H7 (cell line): ENCODE results near the gene FNDC3B. TPM values are rescaled to one million over a fixed set of nuclear protein-coding genes. Genes with fewer than 3 reads are reported as not detected.
"Not testable (repeated sequence)": the region's sequence is repeated elsewhere in the genome, so short reads cannot be mapped to it uniquely, and the experiment has no call there.

Experiments
- DNase-seq: peaks from one replicate; pipeline ENCODE4 v3.0.0; 2012
- H3K27me3 ChIP-seq: 2 replicates; pipeline ENCODE4 v1.6.0; 2011; ENCODE audit warnings: mild to moderate bottlenecking, low read length; ENCODE audit not compliant: control insufficient read depth, insufficient read depth
- H3K36me3 ChIP-seq: replicated peaks from 2 replicates; pipeline ENCODE4 v1.5.1; 2011; ENCODE audit warnings: low read length; ENCODE audit not compliant: control insufficient read depth, insufficient read depth
- H3K4me3 ChIP-seq: 2 replicates; pipeline ENCODE4 v1.5.1; 2011; ENCODE audit warnings: low read depth, mild to moderate bottlenecking, control low read depth, low read length, moderate library complexity; ENCODE audit not compliant: insufficient read depth
- total RNA-seq: library from RNA; depleted of rRNA; stranded (reverse); fragments of >200 nt; shearing (Covaris generic); gene quantifications from 2 replicates; pipeline ENCODE4 v1.2.3, GENCODE V29; 2014

FNDC3B gene
- total RNA-seq, 1 experiment from 2014 or later, result 24.2 TPM

DNA sequence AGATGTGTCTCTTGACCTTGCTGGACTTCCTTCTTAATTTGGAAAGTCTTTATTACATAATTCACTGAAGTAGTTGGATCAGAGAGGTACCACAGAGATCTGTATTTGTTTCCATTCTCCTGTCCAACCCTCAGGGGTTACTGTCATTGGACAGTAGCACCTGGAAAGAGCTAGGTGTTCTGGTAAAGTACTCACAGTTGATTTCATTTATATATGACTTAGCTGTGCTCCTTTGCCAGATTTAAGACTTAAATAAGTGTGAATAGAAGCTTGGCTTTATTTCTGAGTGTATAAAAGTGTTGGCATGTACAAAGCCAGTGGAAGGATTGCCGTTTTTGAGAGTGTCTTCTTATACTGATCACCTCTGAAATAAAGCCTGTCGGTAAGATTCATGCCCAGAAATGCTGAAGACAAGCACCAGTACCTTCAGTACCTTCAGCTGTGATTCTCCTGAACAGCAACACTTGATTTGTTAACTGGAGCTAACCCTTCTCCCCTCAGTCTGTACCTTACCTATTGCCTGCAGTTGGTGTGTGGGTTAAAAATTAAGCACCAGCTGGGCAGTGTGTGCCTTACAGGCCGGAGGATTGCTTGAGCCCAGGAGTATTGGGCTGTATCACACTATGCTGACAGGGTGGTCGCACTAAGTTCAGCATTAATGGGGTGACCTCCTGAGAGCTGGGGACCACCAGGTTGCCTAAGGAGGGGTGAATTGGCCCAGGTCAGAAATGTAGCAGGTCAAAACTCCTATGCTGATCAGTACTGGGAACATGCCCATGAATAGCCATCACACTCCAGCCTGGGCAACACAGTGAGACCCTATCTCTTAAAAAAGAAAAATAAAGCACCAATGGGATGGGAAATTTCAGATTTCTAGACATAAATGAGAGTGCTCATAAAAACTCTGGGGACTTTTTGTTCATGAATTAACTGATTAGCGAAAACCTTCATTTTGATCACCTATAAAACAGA lies 197.7 kb downstream of the FNDC3B start:
- no peak overlapping the region for H3K4me3 ChIP-seq
- no peaks in the 10 kb centered on the region for H3K27me3 ChIP-seq
- H3K36me3 ChIP-seq, result no peaks in the 10 kb centered on the region; the same call in 1 of the 2 replicates
- DNase-seq, result no peak

DNA sequence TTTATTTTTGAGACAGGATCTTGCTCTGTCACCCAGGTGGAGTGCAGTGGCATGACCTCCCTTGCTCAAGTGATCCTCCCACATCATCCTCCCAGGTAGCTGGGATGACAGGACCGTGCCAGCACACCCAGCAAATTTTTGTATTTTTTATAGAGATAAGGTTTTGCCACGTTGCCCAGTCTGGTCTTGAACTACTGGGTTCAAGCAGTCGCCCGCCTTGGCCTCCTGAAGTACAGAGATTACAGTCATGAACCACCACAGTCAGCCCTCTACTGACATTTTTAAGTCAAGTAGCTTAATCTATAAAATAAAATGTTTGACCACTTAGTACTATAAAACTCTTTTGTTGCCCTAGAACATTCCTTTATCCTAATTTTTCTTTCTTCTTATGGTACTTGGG lies 198.8 kb downstream of the FNDC3B start:
- no peaks in the 10 kb centered on the region; the same call in 1 of the 2 replicates for H3K36me3 ChIP-seq
- no peak overlapping the region for H3K4me3 ChIP-seq
- H3K27me3 ChIP-seq, result no peaks in the 10 kb centered on the region
- no peak for DNase-seq

- DNase-seq, result no peak
- no peaks in the 10 kb centered on the region; the same call in 1 of the 2 replicates for H3K36me3 ChIP-seq
- no peaks in the 10 kb centered on the region for H3K27me3 ChIP-seq
- H3K4me3 ChIP-seq, result no peak overlapping the region
These were observed 199.9 kb downstream of the FNDC3B start for GRCh38 chr3:172239218-172239790.

DNA sequence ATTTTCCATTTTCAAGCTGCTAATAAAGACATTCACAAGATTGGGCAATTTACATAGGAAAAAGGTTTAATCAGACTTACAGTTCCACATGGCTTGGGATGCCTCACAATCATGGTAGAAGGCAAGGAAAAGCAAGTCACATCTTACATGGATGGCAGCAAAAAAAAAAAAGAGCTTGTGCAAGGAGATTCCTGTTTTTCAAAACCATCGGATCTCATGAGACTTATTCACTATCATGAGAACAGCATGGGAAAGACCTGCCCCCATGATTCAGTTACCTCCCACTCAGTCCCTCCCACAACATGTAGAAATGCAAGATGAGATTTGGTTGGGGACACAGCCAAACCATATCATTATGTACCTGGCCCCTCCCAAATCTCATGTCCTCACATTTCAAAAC lies 202.0 kb downstream of the FNDC3B start:
- Histone ChIP-seq H3K36me3 (no peaks in the 10 kb centered on the region; the same call in 1 of the 2 replicates), H3K4me3 (no peak overlapping the region)

DNA sequence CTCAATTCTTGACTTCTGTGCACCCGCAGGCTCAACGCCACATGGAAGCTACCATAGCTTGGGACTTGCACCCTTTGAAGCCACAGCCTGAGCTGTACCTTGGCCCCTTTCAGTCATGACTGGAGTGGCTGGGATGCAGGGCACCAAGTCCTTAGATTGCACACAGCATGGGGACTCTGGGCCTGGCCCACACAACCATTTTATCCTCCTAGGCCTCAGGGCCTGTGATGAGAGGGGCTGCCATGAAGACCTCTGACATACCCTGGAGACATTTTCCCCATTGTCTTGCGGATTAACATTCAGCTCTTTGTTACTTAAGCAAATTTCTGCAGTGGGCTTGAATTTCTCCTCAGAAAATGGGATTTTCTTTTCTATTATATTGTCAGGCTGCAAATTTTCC lies 203.1 kb downstream of the FNDC3B start:
- H3K36me3 ChIP-seq, H3K27me3 ChIP-seq, DNase-seq, H3K4me3 ChIP-seq: not testable (repeated sequence)

More for the DNA sequence above, 202.0 kb downstream of the FNDC3B start:
- H3K27me3 ChIP-seq, result no peaks in the 10 kb centered on the region
- DNase-seq, result no peak

GRCh38 chr3:172243376-172243775 lies 204.0 kb downstream of the FNDC3B start:
- H3K4me3 ChIP-seq, H3K27me3 ChIP-seq, H3K36me3 ChIP-seq, DNase-seq: not testable (repeated sequence)

- no peak for DNase-seq
- no peaks in the 10 kb centered on the region for H3K27me3 ChIP-seq
- no peak overlapping the region for H3K4me3 ChIP-seq
- H3K36me3 ChIP-seq, result no peaks in the 10 kb centered on the region; the same call in 1 of the 2 replicates
These were observed 204.6 kb downstream of the FNDC3B start for GRCh38 chr3:172244011-172244410.

- no peak overlapping the region for H3K4me3 ChIP-seq
- DNase-seq, result no peak
These were observed 205.9 kb downstream of the FNDC3B start for GRCh38 chr3:172245241-172245640.

GRCh38 chr3:172246107-172246844 lies 206.9 kb downstream of the FNDC3B start:
- DNase-seq, result no peak
- Histone ChIP-seq H3K4me3 (no peak overlapping the region), H3K27me3 (no peaks in the 10 kb centered on the region), H3K36me3 (no peaks in the 10 kb centered on the region; the same call in 1 of the 2 replicates)

More at GRCh38 chr3:172245241-172245640, 205.9 kb downstream of the FNDC3B start:
- no peaks in the 10 kb centered on the region for H3K27me3 ChIP-seq
- no peaks in the 10 kb centered on the region; the same call in 1 of the 2 replicates for H3K36me3 ChIP-seq

- H3K4me3 ChIP-seq, result no peak overlapping the region
- H3K27me3 ChIP-seq, result no peaks in the 10 kb centered on the region
- H3K36me3 ChIP-seq, result no peaks in the 10 kb centered on the region; the same call in 1 of the 2 replicates
- no peak for DNase-seq
These were observed 208.3 kb downstream of the FNDC3B start for GRCh38 chr3:172247525-172248274.

DNA sequence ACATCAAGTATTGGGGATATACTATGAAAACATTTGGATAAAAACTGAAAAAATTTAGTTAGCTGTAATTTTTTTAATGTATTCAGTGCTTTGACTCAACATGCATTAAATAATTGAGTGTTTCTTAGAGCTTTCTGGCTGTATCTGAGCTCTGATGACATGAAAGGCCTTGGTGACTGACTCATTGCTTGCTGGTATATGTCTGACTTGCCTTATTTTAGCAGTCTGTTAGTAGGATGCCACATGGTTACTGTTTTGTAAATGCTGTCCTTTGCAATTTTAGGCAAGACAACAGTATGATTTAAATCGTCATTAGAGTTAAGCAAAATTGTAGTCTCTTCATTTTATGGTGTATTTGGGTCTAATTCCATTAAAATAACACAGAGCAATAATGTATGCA lies 209.7 kb downstream of the FNDC3B start:
- Histone ChIP-seq H3K36me3 (no peaks in the 10 kb centered on the region; the same call in 1 of the 2 replicates), H3K4me3 (no peak overlapping the region), H3K27me3 (no peaks in the 10 kb centered on the region)
- DNase-seq, result no peak

DNA sequence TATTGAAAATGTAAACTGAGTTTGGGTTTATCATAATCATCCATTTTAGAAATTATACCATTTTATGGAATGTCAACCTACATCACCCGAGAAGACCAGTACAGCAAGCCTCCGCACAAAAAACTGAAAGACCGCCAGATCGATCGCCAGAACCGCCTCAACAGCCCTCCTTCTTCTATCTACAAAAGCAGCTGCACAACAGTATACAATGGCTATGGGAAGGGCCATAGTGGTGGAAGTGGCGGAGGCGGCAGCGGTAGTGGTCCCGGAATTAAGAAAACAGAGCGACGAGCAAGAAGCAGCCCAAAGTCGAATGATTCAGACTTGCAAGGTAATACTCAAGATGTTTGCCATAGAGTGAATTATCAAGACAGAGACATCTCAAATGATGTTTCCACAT lies 211.8 kb downstream of the FNDC3B start:
- DNase-seq, result no peak
- no peak overlapping the region for H3K4me3 ChIP-seq
- no peaks in the 10 kb centered on the region; the same call in 1 of the 2 replicates for H3K36me3 ChIP-seq
- H3K27me3 ChIP-seq, result no peaks in the 10 kb centered on the region

DNA sequence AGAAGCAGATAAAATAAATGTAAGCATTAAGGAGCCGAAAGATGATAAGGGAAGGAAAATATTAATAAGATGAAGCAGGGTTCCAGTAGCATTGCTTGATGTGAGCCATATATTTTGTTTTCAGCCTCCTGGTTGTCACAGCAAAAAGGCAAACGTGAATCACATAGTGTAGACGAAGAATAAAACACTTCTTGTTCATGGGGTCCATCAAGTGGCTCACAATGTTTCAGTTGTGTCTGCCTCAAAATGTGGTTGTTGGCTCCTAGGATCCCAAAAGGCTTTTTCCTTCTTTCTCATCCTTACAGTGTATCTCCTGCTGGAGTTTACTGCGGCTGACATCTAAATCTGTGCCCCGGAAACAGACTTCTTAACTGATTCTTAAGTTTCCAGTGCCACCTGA lies 213.8 kb downstream of the FNDC3B start:
- Histone ChIP-seq H3K36me3 (no peaks in the 10 kb centered on the region; the same call in 1 of the 2 replicates), H3K27me3 (no peaks in the 10 kb centered on the region), H3K4me3 (no peak overlapping the region)
- no peak for DNase-seq

GRCh38 chr3:172254542-172254941 lies 215.2 kb downstream of the FNDC3B start:
- no peak for DNase-seq
- no peaks in the 10 kb centered on the region for H3K27me3 ChIP-seq
- H3K36me3 ChIP-seq, result no peaks in the 10 kb centered on the region; the same call in 1 of the 2 replicates
- no peak overlapping the region for H3K4me3 ChIP-seq
